ENCODE results near the gene SLCO4A1.

DNA sequence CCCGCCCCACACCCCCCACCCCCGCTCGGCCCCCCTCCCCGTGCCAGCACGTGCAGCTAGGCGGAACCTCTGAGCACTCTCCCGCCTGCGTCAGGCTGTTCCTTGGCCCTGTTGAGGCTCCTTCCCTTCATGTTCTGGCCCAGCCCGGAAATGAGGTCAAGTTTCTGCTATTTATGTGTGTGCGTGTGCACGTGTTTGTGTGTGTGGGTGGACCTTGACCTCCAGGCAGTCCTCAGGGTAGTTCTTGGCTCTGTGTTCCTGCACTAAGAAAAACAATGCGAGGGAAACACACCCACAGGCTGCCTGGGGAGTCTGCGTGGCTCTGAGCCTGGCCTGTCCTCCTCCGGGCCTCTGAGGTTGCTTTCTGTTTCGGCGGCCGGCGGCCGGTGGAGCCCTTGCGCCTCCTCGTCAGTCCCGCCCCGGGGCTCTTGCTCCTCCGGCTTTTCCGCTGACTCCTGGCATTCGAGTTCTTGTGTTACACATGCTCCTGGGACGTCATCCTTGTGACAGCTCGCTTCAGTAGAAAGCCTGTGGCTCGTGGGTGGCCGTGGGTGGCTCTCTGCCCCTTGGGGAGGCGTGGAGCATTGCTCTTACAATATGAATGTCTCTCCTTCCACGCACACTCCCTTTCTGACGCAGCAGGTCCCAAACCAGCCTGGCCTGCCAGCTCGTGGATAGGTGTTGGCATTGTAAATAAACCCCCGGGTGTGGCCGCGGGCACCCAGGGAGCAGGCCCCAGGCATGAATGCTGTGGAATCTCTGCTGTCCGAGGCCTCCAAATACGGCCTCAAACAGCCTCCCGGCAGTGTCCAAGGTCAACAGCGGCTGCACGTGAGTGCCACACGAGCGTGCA is 10.0 kb downstream of the SLCO4A1 start:
- TF ChIP-seq, protein P1, sequence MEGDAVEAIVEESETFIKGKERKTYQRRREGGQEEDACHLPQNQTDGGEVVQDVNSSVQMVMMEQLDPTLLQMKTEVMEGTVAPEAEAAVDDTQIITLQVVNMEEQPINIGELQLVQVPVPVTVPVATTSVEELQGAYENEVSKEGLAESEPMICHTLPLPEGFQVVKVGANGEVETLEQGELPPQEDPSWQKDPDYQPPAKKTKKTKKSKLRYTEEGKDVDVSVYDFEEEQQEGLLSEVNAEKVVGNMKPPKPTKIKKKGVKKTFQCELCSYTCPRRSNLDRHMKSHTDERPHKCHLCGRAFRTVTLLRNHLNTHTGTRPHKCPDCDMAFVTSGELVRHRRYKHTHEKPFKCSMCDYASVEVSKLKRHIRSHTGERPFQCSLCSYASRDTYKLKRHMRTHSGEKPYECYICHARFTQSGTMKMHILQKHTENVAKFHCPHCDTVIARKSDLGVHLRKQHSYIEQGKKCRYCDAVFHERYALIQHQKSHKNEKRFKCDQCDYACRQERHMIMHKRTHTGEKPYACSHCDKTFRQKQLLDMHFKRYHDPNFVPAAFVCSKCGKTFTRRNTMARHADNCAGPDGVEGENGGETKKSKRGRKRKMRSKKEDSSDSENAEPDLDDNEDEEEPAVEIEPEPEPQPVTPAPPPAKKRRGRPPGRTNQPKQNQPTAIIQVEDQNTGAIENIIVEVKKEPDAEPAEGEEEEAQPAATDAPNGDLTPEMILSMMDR (IDR thresholded peaks at IDR 0.05), result no peak
- TF ChIP-seq EZH2 (IDR thresholded peaks at IDR 0.05; ENCODE audit: borderline replicate concordance, insufficient read depth, low read depth, low read length, poor library complexity, severe bottlenecking), result no peak

All from B cell (primary cell).